ENCODE measurements around the gene KPNA2. TPM values are rescaled to one million over a fixed set of nuclear protein-coding genes. Genes with fewer than 3 reads are reported as not detected.

The KPNA2 gene
- total and polyA plus RNA-seq, 2 of the 13 experiments (the other 11 are each of a cell fraction or from before 2014, with no cell fraction given): 111 to 305 TPM

DNA sequence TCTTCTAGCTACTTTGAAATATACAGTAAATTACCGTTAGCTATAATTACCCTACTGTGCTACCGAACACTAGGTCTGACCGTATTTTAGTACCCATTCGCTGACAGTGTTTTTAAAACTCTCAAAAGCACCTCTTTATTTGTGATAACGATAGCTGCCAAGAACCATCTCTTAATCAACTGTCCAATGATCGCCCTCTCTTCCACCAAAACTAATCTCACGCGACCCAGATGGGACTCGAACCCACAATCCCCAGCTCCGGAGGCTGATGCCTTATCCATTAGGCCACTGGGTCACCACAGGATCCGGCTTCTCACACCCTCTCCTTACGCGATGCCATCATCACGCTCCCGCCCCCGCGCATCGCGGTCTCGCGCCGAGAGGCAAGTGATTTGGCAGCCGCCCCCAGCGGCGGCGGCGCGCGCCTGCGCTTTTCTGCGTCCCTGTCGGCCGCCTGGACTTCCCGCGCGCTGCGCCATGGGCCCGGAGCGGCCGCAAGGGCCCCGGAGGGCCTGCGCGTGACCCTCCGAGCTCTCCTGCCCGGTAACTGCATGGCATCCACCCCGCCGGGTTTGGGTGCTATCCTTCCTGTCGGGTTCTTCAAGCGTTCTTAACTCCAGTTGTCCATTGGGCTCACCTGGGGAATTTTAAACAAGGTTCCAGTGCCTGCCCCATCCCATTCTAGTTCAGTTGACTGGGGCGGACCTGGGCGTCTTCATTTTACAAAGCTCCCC, 15.7 kb upstream of the KPNA2 start (continued):
- TF ChIP-seq, protein P1, sequence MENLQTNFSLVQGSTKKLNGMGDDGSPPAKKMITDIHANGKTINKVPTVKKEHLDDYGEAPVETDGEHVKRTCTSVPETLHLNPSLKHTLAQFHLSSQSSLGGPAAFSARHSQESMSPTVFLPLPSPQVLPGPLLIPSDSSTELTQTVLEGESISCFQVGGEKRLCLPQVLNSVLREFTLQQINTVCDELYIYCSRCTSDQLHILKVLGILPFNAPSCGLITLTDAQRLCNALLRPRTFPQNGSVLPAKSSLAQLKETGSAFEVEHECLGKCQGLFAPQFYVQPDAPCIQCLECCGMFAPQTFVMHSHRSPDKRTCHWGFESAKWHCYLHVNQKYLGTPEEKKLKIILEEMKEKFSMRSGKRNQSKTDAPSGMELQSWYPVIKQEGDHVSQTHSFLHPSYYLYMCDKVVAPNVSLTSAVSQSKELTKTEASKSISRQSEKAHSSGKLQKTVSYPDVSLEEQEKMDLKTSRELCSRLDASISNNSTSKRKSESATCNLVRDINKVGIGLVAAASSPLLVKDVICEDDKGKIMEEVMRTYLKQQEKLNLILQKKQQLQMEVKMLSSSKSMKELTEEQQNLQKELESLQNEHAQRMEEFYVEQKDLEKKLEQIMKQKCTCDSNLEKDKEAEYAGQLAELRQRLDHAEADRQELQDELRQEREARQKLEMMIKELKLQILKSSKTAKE (CRISPR knock-in tag; IDR thresholded peaks at IDR 0.05; ENCODE audit: borderline replicate concordance): peak; percentile 74; the same call in 1 of the 2 replicates
- TF ChIP-seq SRSF4 (IDR thresholded peaks at IDR 0.05; ENCODE audit: low read depth, low read length, poor library complexity, severe bottlenecking) (no peak), ZSCAN30 (CRISPR knock-in tag; IDR thresholded peaks at IDR 0.05) (peak; percentile 75; the same call in 1 of the 2 replicates), PPARG (CRISPR knock-in tag; conservative IDR thresholded peaks at IDR 0.05) (peak; percentile 87), ZNF557 (CRISPR knock-in tag; IDR thresholded peaks at IDR 0.05) (peak; percentile 97; the same call in 1 of the 2 replicates), ZNF629 (CRISPR knock-in tag; conservative IDR thresholded peaks at IDR 0.05) (peak; percentile 80), BRD4 (CRISPR knock-in tag; IDR thresholded peaks at IDR 0.05) (peak; percentile 48; the same call in 1 of the 2 replicates), TOE1 (CRISPR knock-in tag; IDR thresholded peaks at IDR 0.05) (peak; percentile 99), ZNF232 (CRISPR knock-in tag; IDR thresholded peaks at IDR 0.05; ENCODE audit: borderline replicate concordance) (peak; percentile 90), RELA (CRISPR knock-in tag; IDR thresholded peaks at IDR 0.05) (peak; percentile 91), HCFC1 (IDR thresholded peaks at IDR 0.05; ENCODE audit: low read depth, low read length) (peak; percentile 33; the same call in 1 of the 2 replicates), ZNF598 (CRISPR knock-in tag; IDR thresholded peaks at IDR 0.05; ENCODE audit: borderline replicate concordance) (peak; percentile 93; the same call in 1 of the 2 replicates), MTA1 (CRISPR knock-in tag; IDR thresholded peaks at IDR 0.05; ENCODE audit: borderline replicate concordance) (peak; percentile 77; the same call in 1 of the 2 replicates), ZNF329 (CRISPR knock-in tag; IDR thresholded peaks at IDR 0.05; ENCODE audit: low read depth) (peak; percentile 56; the same call in 1 of the 2 replicates), KDM4B (CRISPR knock-in tag; IDR thresholded peaks at IDR 0.05) (peak; percentile 94), ZC3H4 (CRISPR knock-in tag; IDR thresholded peaks at IDR 0.05; ENCODE audit: borderline replicate concordance) (peak; percentile 66; the same call in 1 of the 2 replicates), THYN1 (CRISPR knock-in tag; IDR thresholded peaks at IDR 0.05; ENCODE audit: borderline replicate concordance, low read depth) (0 out of 2 replicates have a peak, but pooled peaks have one; percentile 92), NR2F2 (IDR thresholded peaks at IDR 0.05; ENCODE audit: borderline replicate concordance, low read depth) (peak; percentile 82; the same call in 1 of the 2 replicates), KAT2B (IDR thresholded peaks at IDR 0.05; ENCODE audit: borderline replicate concordance, low read depth, low read length) (no peak), ZNF589 (CRISPR knock-in tag; conservative IDR thresholded peaks at IDR 0.05) (peak; percentile 98; the same call in 1 of the 2 replicates), ZNF263 (CRISPR knock-in tag; IDR thresholded peaks at IDR 0.05) (peak; percentile 49; the same call in 1 of the 2 replicates), ZNF607 (CRISPR knock-in tag; IDR thresholded peaks at IDR 0.05; ENCODE audit: borderline replicate concordance) (peak; percentile 94), REXO4 (CRISPR knock-in tag; IDR thresholded peaks at IDR 0.05; ENCODE audit: borderline replicate concordance) (no peak)
- TF ChIP-seq, protein P2, sequence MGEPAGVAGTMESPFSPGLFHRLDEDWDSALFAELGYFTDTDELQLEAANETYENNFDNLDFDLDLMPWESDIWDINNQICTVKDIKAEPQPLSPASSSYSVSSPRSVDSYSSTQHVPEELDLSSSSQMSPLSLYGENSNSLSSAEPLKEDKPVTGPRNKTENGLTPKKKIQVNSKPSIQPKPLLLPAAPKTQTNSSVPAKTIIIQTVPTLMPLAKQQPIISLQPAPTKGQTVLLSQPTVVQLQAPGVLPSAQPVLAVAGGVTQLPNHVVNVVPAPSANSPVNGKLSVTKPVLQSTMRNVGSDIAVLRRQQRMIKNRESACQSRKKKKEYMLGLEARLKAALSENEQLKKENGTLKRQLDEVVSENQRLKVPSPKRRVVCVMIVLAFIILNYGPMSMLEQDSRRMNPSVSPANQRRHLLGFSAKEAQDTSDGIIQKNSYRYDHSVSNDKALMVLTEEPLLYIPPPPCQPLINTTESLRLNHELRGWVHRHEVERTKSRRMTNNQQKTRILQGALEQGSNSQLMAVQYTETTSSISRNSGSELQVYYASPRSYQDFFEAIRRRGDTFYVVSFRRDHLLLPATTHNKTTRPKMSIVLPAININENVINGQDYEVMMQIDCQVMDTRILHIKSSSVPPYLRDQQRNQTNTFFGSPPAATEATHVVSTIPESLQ (CRISPR knock-in tag; conservative IDR thresholded peaks at IDR 0.05): peak; percentile 68; the same call in 1 of the 2 replicates
- TF ChIP-seq, protein P3, sequence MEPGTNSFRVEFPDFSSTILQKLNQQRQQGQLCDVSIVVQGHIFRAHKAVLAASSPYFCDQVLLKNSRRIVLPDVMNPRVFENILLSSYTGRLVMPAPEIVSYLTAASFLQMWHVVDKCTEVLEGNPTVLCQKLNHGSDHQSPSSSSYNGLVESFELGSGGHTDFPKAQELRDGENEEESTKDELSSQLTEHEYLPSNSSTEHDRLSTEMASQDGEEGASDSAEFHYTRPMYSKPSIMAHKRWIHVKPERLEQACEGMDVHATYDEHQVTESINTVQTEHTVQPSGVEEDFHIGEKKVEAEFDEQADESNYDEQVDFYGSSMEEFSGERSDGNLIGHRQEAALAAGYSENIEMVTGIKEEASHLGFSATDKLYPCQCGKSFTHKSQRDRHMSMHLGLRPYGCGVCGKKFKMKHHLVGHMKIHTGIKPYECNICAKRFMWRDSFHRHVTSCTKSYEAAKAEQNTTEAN (CRISPR knock-in tag; conservative IDR thresholded peaks at IDR 0.05): peak; percentile 91

Measured in HepG2 (cell line).